Measurements from ENCODE around the gene UGT2B7.
"Not testable (repeated sequence)": the region's sequence is repeated elsewhere in the genome, so short reads cannot be mapped to it uniquely, and the experiment has no call there.

The UGT2B7 gene

DNA sequence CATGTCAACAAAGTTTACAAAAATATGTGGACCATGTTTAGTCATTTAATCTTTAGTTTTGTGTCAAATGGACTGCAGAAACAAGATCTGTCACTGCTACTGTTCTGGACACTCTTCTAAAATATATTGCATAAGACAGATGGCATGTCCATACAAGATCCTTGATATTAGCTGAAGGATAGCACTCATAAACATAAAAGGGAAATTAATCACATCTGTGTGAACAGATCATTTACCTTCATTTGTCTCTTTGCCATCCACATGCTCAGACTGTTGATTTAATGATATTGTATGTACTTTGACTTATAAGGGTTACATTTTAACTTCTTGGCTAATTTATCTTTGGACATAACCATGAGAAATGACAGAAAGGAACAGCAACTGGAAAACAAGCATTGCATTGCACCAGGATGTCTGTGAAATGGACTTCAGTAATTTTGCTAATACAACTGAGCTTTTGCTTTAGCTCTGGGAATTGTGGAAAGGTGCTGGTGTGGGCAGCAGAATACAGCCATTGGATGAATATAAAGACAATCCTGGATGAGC lies at the start of gene UGT2B7:
Gene UGT2B7, plus strand, starts transcription at position 364 of the 546 bp plus-strand sequence. Its CDS starts 47 bp downstream, at position 411.
- in situ Hi-C loops (cut with MboI; ENCODE audit: low sequenced_read_pairs), result no loop called here

GRCh38 chr4:69049860-69050259 lies 46.4 kb upstream of the UGT2B7 start:
- in situ Hi-C loops (cut with MboI; ENCODE audit: low sequenced_read_pairs), result no loop called here

- in situ Hi-C loops (cut with MboI; ENCODE audit: low sequenced_read_pairs), result not testable (repeated sequence)
These were observed 45.3 kb upstream of the UGT2B7 start for GRCh38 chr4:69050853-69051575.

DNA sequence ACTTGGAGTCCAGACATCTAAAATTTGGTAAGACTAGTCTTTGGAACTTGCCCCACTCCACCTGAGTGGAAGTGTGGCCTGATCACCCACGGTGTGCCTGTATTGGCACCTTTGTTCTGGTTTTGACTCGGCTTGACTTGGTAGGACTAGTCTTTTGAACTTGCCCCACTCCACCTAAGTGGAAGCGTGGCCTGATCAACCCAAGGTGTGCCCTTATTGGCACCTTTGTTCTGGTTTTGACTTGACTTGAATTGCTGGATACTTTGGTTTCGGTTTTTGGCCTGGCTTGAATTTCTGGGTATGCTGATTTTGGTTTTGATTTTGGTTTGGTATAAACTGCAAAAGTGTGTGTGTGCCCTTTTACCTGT lies 44.7 kb upstream of the UGT2B7 start:
- in situ Hi-C loops (cut with MboI; ENCODE audit: low sequenced_read_pairs), result no loop called here

- in situ Hi-C loops (cut with MboI; ENCODE audit: low sequenced_read_pairs), result not testable (repeated sequence)
These were observed 42.9 kb upstream of the UGT2B7 start for GRCh38 chr4:69053309-69053885.

DNA sequence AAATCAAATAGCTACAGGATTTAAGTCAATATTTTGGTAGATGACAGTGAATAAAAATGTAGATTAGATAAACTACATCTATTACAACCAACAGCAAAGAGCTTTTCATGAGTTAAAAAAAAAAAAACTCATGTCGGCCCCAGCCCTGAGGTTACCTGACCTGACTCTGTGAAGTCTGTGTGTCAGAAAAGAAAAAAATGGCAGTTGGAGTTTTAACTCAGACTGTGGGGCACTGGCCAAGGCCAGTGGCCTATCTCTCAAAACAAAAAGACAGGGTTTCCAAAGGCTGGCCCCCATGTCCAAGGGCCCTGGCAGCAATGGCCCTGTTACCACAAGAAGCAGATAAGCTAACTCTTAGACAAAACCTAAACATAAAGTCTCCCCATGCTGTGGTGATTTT lies 42.2 kb upstream of the UGT2B7 start:
- in situ Hi-C loops (cut with MboI; ENCODE audit: low sequenced_read_pairs), result not testable (repeated sequence)

GRCh38 chr4:69054578-69055200 lies 41.6 kb upstream of the UGT2B7 start:
- in situ Hi-C loops (cut with MboI; ENCODE audit: low sequenced_read_pairs), result no loop called here

- in situ Hi-C loops (cut with MboI; ENCODE audit: low sequenced_read_pairs), result no loop called here
These were observed 40.1 kb upstream of the UGT2B7 start for GRCh38 chr4:69056150-69056549.

- in situ Hi-C loops (cut with MboI; ENCODE audit: low sequenced_read_pairs), result no loop called here
These were observed 39.2 kb upstream of the UGT2B7 start for GRCh38 chr4:69056921-69057550.

- in situ Hi-C loops (cut with MboI; ENCODE audit: low sequenced_read_pairs), result no loop called here
These were observed 38.5 kb upstream of the UGT2B7 start for GRCh38 chr4:69057620-69058409.

- in situ Hi-C loops (cut with MboI; ENCODE audit: low sequenced_read_pairs), result no loop called here
These were observed 37.7 kb upstream of the UGT2B7 start for GRCh38 chr4:69058410-69059059.

- in situ Hi-C loops (cut with MboI; ENCODE audit: low sequenced_read_pairs), result no loop called here
These were observed 35.5 kb upstream of the UGT2B7 start for GRCh38 chr4:69060651-69061308.

DNA sequence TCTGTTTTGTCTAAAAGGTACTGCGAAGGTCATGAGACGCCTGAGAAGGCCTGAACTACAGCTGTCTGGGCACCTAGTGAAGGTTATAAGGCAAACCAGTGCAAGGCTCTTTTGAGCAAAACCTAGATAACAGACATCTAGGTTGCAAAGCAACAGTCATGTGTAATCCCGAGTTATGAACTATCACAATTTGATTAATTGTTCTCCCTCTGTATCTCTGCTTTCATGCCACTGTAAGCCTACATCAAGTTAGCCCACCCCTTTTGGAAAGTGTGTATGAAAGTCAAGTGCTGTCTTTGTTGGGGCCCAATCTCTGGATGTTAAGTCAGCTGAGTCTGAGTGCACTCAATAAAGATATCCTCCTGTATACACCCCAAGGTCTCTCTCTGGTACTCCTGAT lies 31.9 kb upstream of the UGT2B7 start:
- in situ Hi-C loops (cut with MboI; ENCODE audit: low sequenced_read_pairs), result no loop called here

DNA sequence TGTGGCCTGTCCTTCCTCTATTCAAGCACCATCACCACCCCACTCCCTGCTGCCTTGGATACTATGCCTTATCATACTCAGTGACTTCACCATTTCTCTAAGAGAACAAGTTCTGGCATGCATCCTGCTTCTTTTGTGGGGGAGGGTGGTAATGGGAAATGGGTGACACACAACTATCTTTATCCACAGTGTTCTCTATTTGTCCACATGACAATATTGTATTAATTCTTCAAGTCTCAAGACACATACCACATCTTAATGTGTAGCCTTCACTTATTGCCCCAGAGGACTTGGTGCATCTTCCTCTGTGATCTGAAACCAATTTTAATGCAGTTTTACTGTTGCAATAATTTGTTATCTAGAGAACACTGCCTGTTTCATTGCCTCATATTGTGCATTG lies 29.3 kb upstream of the UGT2B7 start:
- in situ Hi-C loops (cut with MboI; ENCODE audit: low sequenced_read_pairs), result no loop called here

- in situ Hi-C loops (cut with MboI; ENCODE audit: low sequenced_read_pairs), result no loop called here
These were observed 27.2 kb upstream of the UGT2B7 start for GRCh38 chr4:69069085-69069484.

- in situ Hi-C loops (cut with MboI; ENCODE audit: low sequenced_read_pairs), result no loop called here
These were observed 25.7 kb upstream of the UGT2B7 start for GRCh38 chr4:69070590-69070989.

DNA sequence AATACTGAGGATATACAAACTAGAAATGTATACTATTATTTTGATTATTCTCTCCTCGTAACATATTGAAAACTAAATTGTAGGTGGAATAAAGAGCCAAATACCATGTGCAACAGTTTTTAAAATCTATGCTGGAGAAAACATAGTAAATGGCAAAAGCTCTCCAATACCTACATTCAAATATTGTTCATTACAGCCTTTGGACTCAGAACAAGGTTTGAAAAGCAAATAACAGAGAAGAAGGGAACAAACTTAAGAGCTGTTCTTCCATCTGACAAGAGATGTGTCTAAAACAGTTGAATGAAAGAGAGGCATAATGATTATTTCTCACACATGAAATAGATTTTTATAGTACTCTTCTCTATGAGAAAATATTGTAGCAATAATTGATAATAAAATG lies 25.0 kb upstream of the UGT2B7 start:
- in situ Hi-C loops (cut with MboI; ENCODE audit: low sequenced_read_pairs), result no loop called here

- in situ Hi-C loops (cut with MboI; ENCODE audit: low sequenced_read_pairs), result no loop called here
These were observed 22.9 kb upstream of the UGT2B7 start for GRCh38 chr4:69073375-69073774.

- in situ Hi-C loops (cut with MboI; ENCODE audit: low sequenced_read_pairs), result no loop called here
These were observed 21.0 kb upstream of the UGT2B7 start for GRCh38 chr4:69075061-69075792.
